HEK293 (cell line): ENCODE measurements around the gene DNAAF8.
A peak's percentile ranks its signal among the peaks of the same experiment; 100 is the strongest.

ENCODE experiments used
- KLF9 ChIP-seq: fragments of 450-650 bp; formaldehyde crosslinking; IDR thresholded peaks from 2 replicates; pipeline ENCODE4 v1.5.1; 2016; ENCODE audit warnings: missing biosample characterization, missing genetic modification characterization, low read depth
- ZNF146 ChIP-seq: fragments of 450-650 bp; formaldehyde crosslinking; IDR thresholded peaks from 2 replicates; pipeline ENCODE4 v1.5.1; 2016; ENCODE audit warnings: missing biosample characterization, missing genetic modification characterization
- ZNF174 ChIP-seq: fragments of 450-650 bp; formaldehyde crosslinking; IDR thresholded peaks from 2 replicates; pipeline ENCODE4 v1.5.0; 2017; ENCODE audit warnings: missing biosample characterization, mild to moderate bottlenecking, missing genetic modification characterization
- ZNF416 ChIP-seq: fragments of 450-650 bp; formaldehyde crosslinking; IDR thresholded peaks from 2 replicates; pipeline ENCODE4 v1.5.1; 2016; ENCODE audit warnings: missing biosample characterization, missing genetic modification characterization
- ZNF660 ChIP-seq: fragments of 450-650 bp; IDR thresholded peaks from 2 replicates; pipeline ENCODE4 v1.5.1; 2018; ENCODE audit warnings: missing biosample characterization, mild to moderate bottlenecking, missing genetic modification characterization
- TF ChIP-seq, protein P1 (sequence below): fragments of 450-650 bp; IDR thresholded peaks from 2 replicates; pipeline ENCODE4 v1.5.1; 2018; ENCODE audit warnings: missing biosample characterization, missing genetic modification characterization
- TF ChIP-seq, protein P2 (sequence below): fragments of 450-650 bp; formaldehyde crosslinking; IDR thresholded peaks from 2 replicates; pipeline ENCODE4 v1.5.1; 2016; ENCODE audit warnings: missing biosample characterization, missing genetic modification characterization

DNA sequence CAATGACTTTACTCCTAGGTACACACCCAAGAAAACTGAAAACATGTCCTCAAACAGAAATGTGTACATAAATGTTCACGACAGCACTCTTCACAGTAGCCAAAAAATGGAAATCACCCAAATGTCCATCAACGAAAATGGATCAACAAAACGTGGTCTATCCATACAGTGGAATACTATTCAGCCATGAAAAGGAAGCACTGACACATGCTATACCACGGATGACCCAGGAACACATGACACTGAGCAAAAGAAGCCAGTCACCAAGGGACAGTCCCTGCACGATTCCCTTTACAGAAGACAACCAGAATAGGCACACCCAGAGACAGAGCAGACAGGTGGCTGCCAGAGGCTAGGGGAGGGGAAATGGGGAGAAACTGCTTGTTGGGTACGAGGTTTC, 21.4 kb downstream of the DNAAF8 start:
- TF ChIP-seq ZNF174 (tag by site-specific recombination) = no peak
- TF ChIP-seq, protein P1, sequence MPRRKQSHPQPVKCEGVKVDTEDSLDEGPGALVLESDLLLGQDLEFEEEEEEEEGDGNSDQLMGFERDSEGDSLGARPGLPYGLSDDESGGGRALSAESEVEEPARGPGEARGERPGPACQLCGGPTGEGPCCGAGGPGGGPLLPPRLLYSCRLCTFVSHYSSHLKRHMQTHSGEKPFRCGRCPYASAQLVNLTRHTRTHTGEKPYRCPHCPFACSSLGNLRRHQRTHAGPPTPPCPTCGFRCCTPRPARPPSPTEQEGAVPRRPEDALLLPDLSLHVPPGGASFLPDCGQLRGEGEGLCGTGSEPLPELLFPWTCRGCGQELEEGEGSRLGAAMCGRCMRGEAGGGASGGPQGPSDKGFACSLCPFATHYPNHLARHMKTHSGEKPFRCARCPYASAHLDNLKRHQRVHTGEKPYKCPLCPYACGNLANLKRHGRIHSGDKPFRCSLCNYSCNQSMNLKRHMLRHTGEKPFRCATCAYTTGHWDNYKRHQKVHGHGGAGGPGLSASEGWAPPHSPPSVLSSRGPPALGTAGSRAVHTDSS (tag by site-specific recombination) = no peak
- TF ChIP-seq, protein P2, sequence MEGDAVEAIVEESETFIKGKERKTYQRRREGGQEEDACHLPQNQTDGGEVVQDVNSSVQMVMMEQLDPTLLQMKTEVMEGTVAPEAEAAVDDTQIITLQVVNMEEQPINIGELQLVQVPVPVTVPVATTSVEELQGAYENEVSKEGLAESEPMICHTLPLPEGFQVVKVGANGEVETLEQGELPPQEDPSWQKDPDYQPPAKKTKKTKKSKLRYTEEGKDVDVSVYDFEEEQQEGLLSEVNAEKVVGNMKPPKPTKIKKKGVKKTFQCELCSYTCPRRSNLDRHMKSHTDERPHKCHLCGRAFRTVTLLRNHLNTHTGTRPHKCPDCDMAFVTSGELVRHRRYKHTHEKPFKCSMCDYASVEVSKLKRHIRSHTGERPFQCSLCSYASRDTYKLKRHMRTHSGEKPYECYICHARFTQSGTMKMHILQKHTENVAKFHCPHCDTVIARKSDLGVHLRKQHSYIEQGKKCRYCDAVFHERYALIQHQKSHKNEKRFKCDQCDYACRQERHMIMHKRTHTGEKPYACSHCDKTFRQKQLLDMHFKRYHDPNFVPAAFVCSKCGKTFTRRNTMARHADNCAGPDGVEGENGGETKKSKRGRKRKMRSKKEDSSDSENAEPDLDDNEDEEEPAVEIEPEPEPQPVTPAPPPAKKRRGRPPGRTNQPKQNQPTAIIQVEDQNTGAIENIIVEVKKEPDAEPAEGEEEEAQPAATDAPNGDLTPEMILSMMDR (tag by site-specific recombination) = no peak
- no peak for TF ChIP-seq ZNF660 (tag by site-specific recombination)
- no peak for TF ChIP-seq KLF9
- peak; percentile 100 for TF ChIP-seq ZNF146 (tag by site-specific recombination)
- TF ChIP-seq ZNF416 (tag by site-specific recombination) = no peak
